IPS-20b (cell line): Measurements from ENCODE around the gene ANKRD13C.
"Not testable (repeated sequence)": the region's sequence is repeated elsewhere in the genome, so short reads cannot be mapped to it uniquely, and the experiment has no call there.

ENCODE experiments used
- H3K27ac ChIP-seq: one replicate; pipeline ENCODE4 v1.5.1; 2013; ENCODE audit warnings: low read length
- H3K27me3 ChIP-seq: 2 replicates; pipeline ENCODE4 v1.6.1; 2013; ENCODE audit warnings: mild to moderate bottlenecking, low read length, inconsistent platforms; ENCODE audit not compliant: insufficient read depth
- H3K36me3 ChIP-seq: 2 replicates; pipeline ENCODE4 v1.6.1; 2013; ENCODE audit warnings: low read depth, mild to moderate bottlenecking, inconsistent platforms, low read length, moderate library complexity; ENCODE audit not compliant: insufficient read depth
- H3K4me1 ChIP-seq: 2 replicates; pipeline ENCODE4 v1.6.1; 2013; ENCODE audit warnings: mild to moderate bottlenecking, control low read depth, inconsistent platforms, low read length, moderate library complexity; ENCODE audit not compliant: insufficient read depth
- H3K4me3 ChIP-seq: 2 replicates; pipeline ENCODE4 v1.5.1; 2013; ENCODE audit warnings: mild to moderate bottlenecking, low read length, inconsistent platforms
- H3K9ac ChIP-seq: 2 replicates; pipeline ENCODE4 v1.6.1; 2013; ENCODE audit warnings: low read depth, mild to moderate bottlenecking, inconsistent platforms, low read length, moderate library complexity
- H3K9me3 ChIP-seq: 2 replicates; pipeline ENCODE4 v1.6.1; 2013; ENCODE audit warnings: mild to moderate bottlenecking, low read depth, low read length, inconsistent platforms; ENCODE audit not compliant: insufficient read depth

ANKRD13C gene

DNA sequence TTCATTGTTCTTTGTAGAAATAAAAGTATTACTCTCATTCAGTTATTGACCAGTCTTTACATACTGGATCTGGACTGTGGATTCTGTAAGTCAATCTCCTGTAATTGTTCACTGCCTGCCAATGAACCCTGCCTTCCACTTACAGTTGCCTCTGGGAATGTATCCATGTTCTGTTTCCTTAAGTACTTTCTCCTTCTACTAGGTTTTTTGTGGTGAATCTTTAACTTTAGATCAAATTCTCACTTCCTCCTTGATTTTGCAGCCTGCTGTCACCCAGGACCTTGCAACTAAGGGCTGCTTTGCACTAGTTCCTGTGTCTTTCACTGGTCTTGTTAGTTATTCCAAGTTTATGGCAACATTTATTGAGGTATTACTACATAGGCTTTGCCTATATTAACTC lies 28.2 kb upstream of the ANKRD13C start:
- Histone ChIP-seq H3K36me3 (no peaks in the 10 kb centered on the region), H3K27me3 (no peaks in the 10 kb centered on the region), H3K4me1 (no peaks in the 10 kb centered on the region), H3K27ac (no peak overlapping the region), H3K4me3 (no peak overlapping the region), H3K9me3 (no peaks in the 10 kb centered on the region), H3K9ac (no peak overlapping the region)

DNA sequence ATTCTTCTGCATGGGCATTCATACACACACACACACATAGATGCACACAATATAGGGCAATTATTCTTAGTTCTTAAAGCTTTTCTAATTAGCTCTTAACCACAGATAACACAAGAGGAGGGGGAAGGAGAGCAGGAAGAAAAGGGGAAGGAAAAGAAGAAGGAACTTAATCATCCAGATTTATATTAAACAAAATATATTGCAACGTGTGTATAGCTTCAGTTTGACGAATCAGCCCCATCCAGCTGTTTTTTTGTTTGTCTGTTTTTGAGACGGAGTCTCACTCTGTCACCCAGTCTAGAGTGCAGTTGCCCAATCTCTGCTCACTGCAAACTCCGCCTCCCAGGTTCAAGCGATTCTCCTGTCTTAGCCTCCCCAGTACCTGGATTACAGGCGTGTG lies 21.7 kb upstream of the ANKRD13C start:
- Histone ChIP-seq H3K9me3 (no peaks in the 10 kb centered on the region), H3K36me3 (no peaks in the 10 kb centered on the region), H3K9ac (no peak overlapping the region), H3K27me3 (no peaks in the 10 kb centered on the region), H3K27ac (no peak overlapping the region), H3K4me1 (peaks cover 5% of the 10 kb centered on the region), H3K4me3 (no peak overlapping the region)

DNA sequence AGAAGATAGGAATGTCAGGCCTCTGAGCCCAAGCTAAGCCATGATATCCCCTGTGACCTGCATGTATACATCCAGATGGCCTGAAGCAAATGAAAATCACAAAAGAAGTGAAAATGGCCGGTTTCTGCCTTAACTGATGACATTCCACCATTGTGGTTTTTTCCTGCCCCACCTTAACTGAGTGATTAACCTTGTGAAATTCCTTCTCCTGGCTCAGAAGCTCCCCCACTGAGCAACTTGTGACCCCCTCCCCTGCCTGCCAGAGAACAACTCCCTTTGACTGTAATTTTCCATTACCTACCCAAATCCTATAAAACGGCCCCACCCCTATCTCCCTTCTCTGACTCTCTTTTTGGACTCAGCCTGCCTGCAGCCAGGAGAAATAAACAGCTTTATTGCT lies 19.1 kb upstream of the ANKRD13C start:
- not testable (repeated sequence) for H3K4me3 ChIP-seq, H3K36me3 ChIP-seq, H3K9me3 ChIP-seq, H3K9ac ChIP-seq, H3K27ac ChIP-seq, H3K4me1 ChIP-seq, H3K27me3 ChIP-seq

DNA sequence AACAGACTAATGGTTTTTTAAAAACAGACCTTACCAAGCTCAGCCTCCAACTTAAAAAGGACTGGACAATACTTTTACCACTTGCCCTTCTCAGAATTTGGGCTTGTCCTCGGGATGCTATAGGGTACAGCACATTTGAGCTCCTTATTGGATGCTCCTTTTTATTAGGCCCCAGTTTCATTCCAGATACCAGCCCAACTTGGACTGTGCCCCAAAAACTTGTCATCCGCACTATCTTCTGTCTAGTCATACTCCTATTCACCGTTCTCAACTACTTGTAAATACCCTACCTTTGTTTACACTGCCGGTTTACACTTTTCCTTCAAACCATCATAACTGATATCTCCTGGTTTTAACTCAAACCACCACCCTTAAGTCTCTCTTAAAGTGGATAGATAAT lies 17.9 kb upstream of the ANKRD13C start:
- H3K9ac ChIP-seq: no peak overlapping the region
- H3K4me1 ChIP-seq: peaks cover 5% of the 10 kb centered on the region
- no peak overlapping the region for H3K27ac ChIP-seq
- no peaks in the 10 kb centered on the region for H3K36me3 ChIP-seq
- H3K4me3 ChIP-seq: no peak overlapping the region
- no peaks in the 10 kb centered on the region for H3K9me3 ChIP-seq
- no peaks in the 10 kb centered on the region for H3K27me3 ChIP-seq

DNA sequence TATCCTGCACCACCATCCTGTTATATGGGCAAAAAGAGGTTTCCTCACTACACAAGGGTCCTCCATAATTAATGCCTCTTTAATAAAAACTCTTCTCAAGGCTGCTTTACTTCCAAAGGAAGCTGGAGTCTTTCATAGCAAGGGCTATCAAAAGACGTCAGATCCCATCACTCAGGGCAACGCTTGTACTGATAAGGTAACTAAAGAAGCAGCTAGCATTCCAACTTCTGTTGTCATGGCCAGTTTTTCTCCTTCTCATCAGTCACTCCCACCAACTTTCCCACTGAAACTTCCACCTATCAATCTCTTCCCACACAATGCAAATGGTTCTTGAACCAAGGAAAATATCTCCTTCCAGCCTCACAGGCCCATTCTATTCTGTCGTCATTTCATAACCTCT lies 17.1 kb upstream of the ANKRD13C start:
- H3K4me3 ChIP-seq, H3K4me1 ChIP-seq, H3K27ac ChIP-seq, H3K36me3 ChIP-seq, H3K27me3 ChIP-seq, H3K9ac ChIP-seq, H3K9me3 ChIP-seq: not testable (repeated sequence)

DNA sequence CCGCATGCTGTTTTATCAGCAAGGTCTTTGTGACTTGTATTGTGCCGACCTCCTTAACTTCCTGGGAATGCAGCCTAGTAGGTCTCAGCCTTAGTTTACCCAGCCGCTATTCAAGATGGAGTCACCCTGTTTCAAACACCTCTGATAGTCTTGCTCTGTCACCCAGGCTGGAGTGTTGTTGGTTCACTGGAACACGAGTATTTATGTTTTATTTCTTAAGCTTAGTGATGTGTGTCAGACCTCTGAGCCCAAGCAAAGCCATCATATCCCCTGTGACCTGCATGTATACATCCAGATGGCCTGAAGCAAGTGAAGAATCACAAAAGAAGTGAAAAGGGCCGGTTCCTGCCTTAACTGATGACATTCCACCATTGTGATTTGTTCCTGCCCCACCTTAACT lies 12.9 kb upstream of the ANKRD13C start:
- H3K4me1 ChIP-seq, H3K9me3 ChIP-seq, H3K4me3 ChIP-seq, H3K27ac ChIP-seq, H3K27me3 ChIP-seq, H3K36me3 ChIP-seq, H3K9ac ChIP-seq: not testable (repeated sequence)

DNA sequence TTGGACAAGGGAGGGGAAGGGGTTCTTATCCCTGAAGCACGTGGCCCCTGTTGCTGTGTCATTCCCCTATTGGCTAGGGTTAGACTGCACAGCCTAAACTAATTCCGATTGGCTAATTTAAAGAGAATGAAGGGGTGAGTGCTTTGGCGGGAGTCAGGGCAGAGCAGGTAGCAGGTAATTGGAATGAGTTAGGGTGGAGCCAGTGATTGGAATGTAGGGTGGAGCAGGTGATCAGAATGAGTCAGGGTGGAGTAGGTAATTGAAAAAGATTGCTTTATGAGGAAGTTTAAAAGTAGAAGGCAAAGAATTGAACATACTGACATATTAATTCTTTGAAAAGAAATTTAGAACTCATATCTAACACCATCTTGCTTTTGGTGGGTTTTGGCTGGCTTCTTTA lies 12.5 kb upstream of the ANKRD13C start:
- not testable (repeated sequence) for H3K4me1 ChIP-seq, H3K9me3 ChIP-seq, H3K27ac ChIP-seq, H3K27me3 ChIP-seq, H3K36me3 ChIP-seq, H3K9ac ChIP-seq, H3K4me3 ChIP-seq

DNA sequence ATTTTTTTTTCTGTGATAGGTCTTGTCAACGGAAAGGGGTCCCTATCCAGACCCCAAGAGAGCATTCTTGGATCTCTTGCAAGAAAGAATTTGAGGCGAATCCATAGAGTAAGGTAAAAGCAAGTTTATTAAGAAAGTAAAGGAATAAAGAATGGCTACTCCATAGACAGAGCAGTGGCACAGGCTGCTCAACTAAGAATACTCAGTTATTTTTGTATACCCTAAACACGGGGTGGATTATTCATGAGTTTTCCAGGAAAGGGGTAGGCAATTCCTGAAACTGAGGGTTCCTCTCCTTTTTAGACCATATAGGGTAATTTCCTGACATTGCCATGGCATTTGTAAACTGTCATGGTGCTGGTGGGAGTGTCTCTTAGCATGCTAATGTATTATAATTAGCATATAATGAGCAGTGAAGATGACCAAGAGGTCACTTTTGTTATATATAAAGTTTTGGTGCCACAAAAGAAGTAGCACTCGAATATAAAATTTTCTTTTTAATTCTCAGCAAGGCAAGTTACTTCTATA lies 12.0 kb upstream of the ANKRD13C start:
- not testable (repeated sequence) for H3K9me3 ChIP-seq, H3K36me3 ChIP-seq, H3K27me3 ChIP-seq, H3K4me1 ChIP-seq, H3K4me3 ChIP-seq, H3K27ac ChIP-seq, H3K9ac ChIP-seq

DNA sequence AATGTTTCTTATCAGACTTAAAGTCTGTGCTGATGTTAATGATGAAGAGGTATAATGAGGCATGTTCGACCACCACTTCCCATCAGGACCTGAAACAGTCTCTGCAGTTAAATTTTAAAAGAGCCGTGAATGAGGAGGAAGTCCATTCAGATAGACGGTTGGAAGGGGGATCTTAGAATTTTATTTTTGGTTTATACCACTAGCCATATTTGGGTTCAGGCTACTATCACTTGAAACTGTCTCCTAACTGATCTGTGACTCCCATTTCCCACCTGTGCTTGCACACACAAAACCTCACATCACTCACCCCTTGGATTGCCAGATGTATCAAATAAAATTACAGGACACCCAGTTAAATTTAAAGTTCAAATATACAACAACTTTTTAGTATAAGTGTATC lies 9.9 kb upstream of the ANKRD13C start:
- H3K4me3 ChIP-seq: no peak overlapping the region

DNA sequence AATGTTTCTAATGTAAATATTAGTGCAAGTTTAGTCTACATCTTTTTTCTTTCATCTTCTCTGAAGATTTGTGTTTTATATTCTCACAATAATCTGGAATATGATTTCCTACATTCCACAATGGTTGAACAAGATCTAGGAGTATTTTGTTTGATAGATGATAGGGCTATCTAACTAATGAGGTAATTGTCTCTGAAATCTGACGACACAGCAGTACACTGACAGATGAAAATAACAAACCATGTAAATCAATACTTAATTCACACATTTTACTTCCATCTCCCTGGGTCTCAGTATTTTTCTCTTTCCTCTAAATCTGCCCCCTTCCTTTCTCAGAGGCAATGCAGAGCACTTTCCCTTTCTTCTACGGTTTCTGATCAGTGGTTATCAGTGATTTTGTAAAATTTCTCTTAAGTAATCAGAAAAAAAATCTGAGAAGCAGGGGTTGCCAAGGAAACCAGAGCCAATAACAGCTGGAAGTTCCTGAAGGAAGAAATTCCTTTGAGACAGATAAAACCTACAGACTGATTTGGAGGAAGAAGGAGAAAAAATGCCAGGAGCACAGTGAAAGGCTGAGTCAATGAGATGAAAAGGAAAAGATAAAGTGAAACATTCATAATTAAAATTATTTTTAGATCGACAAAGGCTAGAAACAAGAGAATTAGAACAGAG lies 7.3 kb upstream of the ANKRD13C start:
- Histone ChIP-seq H3K36me3 (no peaks in the 10 kb centered on the region), H3K4me3 (no peak overlapping the region), H3K27me3 (no peaks in the 10 kb centered on the region), H3K27ac (no peak overlapping the region), H3K9me3 (no peaks in the 10 kb centered on the region), H3K4me1 (no peaks in the 10 kb centered on the region; the same call in 1 of the 2 replicates), H3K9ac (no peak overlapping the region)

More for the DNA sequence above, 9.9 kb upstream of the ANKRD13C start:
- no peaks in the 10 kb centered on the region for H3K27me3 ChIP-seq
- no peaks in the 10 kb centered on the region for H3K36me3 ChIP-seq
- no peaks in the 10 kb centered on the region; the same call in 1 of the 2 replicates for H3K4me1 ChIP-seq
- H3K9me3 ChIP-seq: no peaks in the 10 kb centered on the region
- no peak overlapping the region for H3K27ac ChIP-seq
- no peak overlapping the region for H3K9ac ChIP-seq

DNA sequence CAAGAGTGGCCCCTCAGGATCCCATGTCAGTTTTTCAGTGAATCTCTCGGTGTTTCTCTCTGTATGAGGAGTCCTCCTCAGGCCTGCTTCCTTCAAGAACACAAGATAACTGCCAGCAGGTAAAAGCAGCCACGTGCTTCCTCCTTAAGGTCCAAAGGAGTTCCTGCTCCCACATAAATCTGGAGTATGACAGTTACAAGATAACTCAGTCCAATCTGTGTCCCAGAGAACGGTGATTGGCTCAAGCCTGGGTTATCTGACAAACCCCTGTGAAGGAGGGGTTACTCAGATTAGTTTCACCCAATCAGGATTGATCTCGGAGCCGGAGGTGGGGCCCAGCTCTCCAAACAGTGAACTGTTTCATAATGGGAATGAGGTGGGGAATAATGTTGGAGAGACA lies 5.8 kb upstream of the ANKRD13C start:
- Histone ChIP-seq H3K4me1 (peaks cover 2% of the 10 kb centered on the region; the same call in 1 of the 2 replicates), H3K27me3 (no peaks in the 10 kb centered on the region), H3K9ac (no peak overlapping the region), H3K36me3 (no peaks in the 10 kb centered on the region), H3K9me3 (no peaks in the 10 kb centered on the region), H3K4me3 (no peak overlapping the region), H3K27ac (no peak overlapping the region)

DNA sequence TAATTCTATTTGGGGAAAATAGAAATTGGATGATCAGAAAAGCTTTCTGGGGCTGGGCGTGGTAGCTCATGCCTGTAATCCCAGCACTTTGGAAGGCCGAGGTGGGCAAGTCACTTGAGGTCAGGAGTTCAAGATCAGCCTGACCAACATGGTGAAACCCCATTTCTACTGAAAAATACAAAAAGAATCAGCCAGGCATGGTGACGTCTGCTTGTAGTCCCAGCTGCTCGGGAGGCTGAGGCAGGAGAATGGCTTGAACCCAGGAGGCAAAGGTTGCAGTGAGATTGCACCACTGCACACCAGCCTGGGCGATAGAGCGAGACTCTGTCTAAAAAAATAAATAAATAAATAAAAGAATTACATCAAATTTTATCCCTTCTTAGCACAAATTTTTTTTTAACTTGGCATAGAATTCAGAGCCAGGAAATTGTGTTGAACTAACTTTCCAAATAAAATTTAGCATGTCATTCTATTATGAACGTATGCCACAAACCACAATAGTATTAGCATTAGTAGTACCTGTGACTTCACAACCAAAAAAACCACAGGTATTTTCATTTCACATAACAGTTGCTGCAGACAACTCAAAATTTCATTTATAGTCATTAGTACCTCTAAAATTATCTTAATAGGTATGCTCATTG lies 4.5 kb upstream of the ANKRD13C start:
- no peaks in the 10 kb centered on the region for H3K9me3 ChIP-seq

More for the DNA sequence above, 4.5 kb upstream of the ANKRD13C start:
- Histone ChIP-seq H3K4me3 (no peak overlapping the region), H3K27ac (no peak overlapping the region), H3K27me3 (no peaks in the 10 kb centered on the region), H3K4me1 (peaks cover 6% of the 10 kb centered on the region; the same call in 1 of the 2 replicates), H3K9ac (no peak overlapping the region), H3K36me3 (no peaks in the 10 kb centered on the region)
